Mononuclear cell (primary cell): ENCODE results near the gene PLA2G4E. TPM values are rescaled to one million over a fixed set of nuclear protein-coding genes. Genes with fewer than 3 reads are reported as not detected.

ENCODE experiments used
- H3K27me3 ChIP-seq: 2 replicates; pipeline ENCODE4 v1.6.0; 2011; ENCODE audit warnings: low read length, control low read depth; ENCODE audit not compliant: insufficient read depth
- H3K4me1 ChIP-seq: 2 replicates; pipeline ENCODE4 v1.5.1; 2011; ENCODE audit warnings: mild to moderate bottlenecking, low read length, control low read depth; ENCODE audit not compliant: insufficient read depth
- H3K4me3 ChIP-seq: 2 replicates; pipeline ENCODE4 v1.5.1; 2011; ENCODE audit warnings: mild to moderate bottlenecking, low read length, moderate library complexity
- H3K9me3 ChIP-seq: 2 replicates; pipeline ENCODE4 v1.5.1; 2011; ENCODE audit warnings: low read depth, mild to moderate bottlenecking, control low read depth, low read length
- total RNA-seq: library from RNA; depleted of rRNA; stranded (reverse); fragments of >200 nt; gene quantifications from one replicate; pipeline ENCODE4 v1.2.3, GENCODE V29; 2012

PLA2G4E gene
- total RNA-seq, 1 donor, result not detected

DNA sequence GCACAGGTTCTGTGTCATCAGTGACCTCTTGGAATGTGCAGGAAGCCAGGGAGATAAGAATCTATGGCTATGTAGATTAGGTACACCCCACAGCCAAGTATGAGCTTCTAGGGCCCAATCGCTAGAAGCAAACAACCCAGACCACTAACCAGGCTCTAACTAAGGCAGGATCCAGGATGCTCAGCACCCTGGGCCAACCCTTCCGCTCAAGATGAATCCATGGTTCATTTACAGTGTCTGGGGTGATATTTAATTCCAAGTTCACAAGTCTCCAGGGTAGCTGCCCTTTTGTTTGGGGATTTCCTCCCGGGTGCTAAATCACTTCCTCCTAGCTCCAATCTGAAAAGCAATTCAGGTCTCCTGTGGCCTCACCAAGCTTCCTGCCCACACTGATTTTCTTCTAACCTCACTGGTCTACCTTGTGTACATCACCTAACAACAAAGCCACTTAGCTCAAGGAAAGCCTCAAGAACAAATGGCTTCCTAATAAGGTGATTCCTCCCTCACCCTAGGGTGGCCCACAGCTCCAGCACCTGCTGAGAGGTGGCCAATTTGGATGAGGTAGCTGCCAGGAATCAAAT lies 50.9 kb downstream of the PLA2G4E start:
- no peaks in the 10 kb centered on the region for H3K27me3 ChIP-seq
- H3K4me3 ChIP-seq, result no peak overlapping the region
- H3K9me3 ChIP-seq, result no peaks in the 10 kb centered on the region
- H3K4me1 ChIP-seq, result peaks cover 65% of the 10 kb centered on the region

DNA sequence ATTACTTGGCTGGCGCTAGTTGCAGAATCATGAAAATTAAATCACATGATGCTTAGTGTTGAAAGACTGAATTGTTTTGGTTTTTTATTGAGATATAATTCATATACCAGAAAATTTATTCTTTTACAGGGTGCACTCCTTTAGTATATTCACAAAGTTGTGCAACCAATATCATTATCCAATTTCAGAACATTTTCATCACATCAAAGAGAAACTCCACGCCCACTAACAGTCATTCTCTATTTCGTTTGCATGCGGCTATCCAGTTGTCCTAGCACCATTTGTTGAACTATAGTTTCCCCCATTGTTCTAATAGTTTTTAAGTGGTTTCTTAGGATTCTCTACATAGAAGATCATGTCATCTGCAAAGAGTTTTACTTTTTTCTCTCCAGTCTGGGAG lies 52.1 kb downstream of the PLA2G4E start:
- H3K4me1 ChIP-seq, result peaks cover 65% of the 10 kb centered on the region
- no peak overlapping the region for H3K4me3 ChIP-seq
- no peaks in the 10 kb centered on the region for H3K27me3 ChIP-seq
- H3K9me3 ChIP-seq, result no peaks in the 10 kb centered on the region

DNA sequence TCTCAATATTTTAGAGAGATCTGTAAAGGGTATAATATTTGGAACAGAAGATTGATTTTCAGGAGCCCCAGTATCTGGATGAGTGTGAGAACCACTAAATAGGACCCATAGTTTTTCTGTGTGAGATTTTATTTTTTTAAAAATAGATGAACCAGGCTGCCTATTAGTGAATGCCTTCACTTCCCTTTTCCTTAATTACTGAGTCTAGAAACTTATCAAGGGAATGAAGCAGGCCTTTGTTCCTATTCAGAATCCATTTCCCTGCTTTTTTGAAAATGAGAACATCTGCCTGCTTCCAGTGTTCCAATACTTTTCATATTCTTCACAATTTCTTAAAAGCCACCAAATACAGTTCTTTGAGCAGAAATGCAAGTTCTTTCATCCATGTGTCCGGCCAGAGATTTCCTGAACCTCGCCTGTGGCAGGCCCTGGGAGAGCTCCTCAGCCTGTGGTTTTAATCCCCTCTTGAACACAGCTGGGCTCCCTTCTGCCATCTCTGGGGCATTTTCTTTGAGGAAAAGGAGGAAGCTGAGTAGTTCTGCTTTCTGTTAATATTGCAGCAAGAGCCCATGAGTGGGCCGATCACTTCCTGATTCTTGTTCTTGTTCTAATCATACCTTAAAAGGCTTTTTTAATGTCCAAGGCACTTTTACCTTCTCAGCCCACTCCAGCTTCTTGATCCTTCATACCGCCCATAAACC lies 53.2 kb downstream of the PLA2G4E start:
- H3K9me3 ChIP-seq, result no peaks in the 10 kb centered on the region
- H3K4me3 ChIP-seq, result no peak overlapping the region
- H3K27me3 ChIP-seq, result no peaks in the 10 kb centered on the region
- peaks cover 60% of the 10 kb centered on the region for H3K4me1 ChIP-seq

DNA sequence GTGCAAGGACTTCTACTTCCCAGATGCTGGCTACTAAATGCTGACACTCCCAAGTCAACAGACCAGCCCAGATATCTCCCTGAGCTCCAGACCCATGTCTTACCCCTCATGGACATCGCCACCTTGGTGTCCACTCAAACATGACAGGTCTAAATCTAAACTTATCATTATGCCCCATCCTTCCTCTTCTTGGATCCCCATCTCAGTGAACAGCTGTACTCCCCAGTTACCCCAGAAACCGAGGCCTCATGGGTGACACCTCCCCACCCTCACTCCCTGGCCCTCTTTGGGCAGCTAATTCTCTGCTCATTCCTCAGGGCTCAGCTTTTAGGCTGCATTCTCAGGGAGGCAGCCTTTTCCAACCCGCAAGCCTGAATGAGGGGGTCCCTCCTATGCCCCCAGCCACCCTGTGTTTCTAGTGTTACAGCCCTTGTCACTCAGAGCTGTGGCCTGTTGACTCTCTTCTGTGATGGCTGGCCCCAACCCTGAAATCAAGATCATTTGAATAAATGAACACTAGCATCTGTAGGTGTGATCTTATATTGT lies 53.8 kb downstream of the PLA2G4E start:
- no peaks in the 10 kb centered on the region for H3K27me3 ChIP-seq
- peaks cover 60% of the 10 kb centered on the region for H3K4me1 ChIP-seq
- no peak overlapping the region for H3K4me3 ChIP-seq
- H3K9me3 ChIP-seq, result no peaks in the 10 kb centered on the region

DNA sequence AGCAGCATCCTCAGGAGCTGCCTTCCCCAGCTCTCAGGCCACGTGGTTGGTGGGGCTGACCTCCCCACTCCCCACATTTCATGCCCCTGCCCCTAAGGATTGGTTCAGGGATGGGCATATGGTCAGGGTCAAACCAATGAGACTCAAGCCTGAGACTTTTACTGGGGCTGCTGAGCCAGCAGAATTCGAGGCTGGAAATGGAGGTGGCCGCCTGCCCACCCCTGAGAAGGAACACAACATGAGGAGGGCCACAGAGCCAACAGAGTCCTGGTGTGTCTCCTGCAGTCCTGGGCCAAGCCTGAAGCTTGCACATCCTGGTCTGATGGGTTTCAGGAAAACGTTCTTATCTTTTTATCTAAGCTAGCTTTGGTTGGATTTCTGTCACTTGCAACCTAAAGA lies 54.4 kb downstream of the PLA2G4E start:
- Histone ChIP-seq H3K27me3 (no peaks in the 10 kb centered on the region), H3K4me3 (no peak overlapping the region)

DNA sequence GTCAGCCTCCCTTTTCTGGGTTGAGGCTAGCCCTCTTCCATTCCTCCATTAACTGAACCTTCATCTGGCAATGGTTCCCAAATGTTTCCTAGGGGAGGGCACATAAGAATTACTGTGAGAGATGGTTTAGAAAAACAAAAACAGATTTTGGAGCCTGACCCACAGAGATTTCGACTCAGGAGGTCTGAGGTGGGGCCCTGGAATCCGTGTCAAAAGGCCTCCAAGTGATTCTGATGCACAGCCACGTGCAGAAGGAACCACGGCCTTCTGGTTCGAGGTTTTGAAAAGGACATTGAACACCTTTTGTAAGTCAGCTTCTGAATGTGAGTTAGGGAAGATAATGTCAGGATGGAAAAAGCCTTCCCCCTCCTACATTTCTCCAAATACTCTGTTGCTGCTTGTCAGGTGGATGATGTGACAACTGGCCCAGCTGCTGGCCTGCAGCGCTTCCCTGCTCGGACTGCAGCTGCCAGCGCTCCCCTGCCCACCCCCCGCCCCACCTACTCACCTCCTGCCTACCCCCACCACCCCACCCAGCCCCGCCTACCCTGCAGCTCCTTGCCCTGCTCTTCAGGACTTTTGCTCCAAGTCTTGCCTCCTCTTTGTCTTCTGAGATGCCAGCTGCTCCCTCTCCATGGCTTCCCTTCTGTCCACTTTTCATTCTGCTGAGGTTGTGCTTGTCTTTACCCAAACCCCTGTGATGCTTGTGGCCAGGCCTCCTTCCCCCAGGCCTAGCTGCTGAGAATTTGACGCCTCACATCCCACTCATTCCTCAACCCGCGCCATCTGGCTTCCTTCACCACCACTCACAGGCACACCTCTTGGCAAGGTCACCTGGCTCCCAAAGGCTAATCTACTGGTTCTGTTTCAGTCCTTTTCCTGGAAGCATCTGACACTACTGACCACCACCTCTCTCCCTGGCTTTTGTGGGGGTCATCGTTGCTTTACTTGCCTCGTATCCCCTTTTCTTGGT lies 55.1 kb downstream of the PLA2G4E start:
- H3K9me3 ChIP-seq, result no peaks in the 10 kb centered on the region
- peaks cover 49% of the 10 kb centered on the region for H3K4me1 ChIP-seq
- H3K4me3 ChIP-seq, result no peak overlapping the region
- H3K27me3 ChIP-seq, result no peaks in the 10 kb centered on the region

More for the DNA sequence above, 54.4 kb downstream of the PLA2G4E start:
- Histone ChIP-seq H3K9me3 (no peaks in the 10 kb centered on the region), H3K4me1 (peaks cover 56% of the 10 kb centered on the region)

DNA sequence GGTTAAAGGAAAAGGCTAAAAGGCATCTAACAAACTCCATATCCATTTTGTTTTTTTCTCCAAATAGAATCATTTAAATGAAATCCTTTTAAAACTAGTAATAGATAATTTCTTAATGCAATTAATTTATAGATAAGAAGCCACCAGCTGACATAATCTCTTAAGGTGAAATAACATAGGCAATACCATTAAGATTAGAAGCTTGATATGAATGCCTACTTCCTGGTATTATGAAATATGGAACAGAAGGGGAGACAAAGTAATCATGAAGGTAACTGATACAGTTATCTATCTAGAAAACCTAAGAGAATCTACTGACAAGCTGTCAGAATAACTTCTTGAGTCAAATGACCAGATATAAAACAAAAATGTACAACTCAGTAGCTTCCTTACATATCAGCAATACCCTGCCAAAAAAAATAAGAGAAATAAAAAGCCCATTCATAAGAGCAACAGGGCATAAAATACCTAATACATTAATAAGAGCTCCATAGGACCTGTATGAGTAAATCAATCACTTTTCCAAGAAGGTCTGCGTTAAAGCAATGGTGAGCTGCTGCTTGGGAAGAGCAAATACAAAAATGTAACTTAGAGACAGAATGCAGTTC lies 59.1 kb downstream of the PLA2G4E start:
- Histone ChIP-seq H3K4me1 (peaks cover 9% of the 10 kb centered on the region), H3K9me3 (no peaks in the 10 kb centered on the region), H3K27me3 (no peaks in the 10 kb centered on the region), H3K4me3 (no peak overlapping the region)

- no peaks in the 10 kb centered on the region for H3K9me3 ChIP-seq
- H3K4me3 ChIP-seq, result no peak overlapping the region
- H3K27me3 ChIP-seq, result no peaks in the 10 kb centered on the region
- H3K4me1 ChIP-seq, result peaks cover 2% of the 10 kb centered on the region
Observed at GRCh38 chr15:41961001-41961518, 59.8 kb downstream of the PLA2G4E start.

- Histone ChIP-seq H3K4me3 (no peak overlapping the region), H3K9me3 (no peaks in the 10 kb centered on the region), H3K27me3 (no peaks in the 10 kb centered on the region), H3K4me1 (no peaks in the 10 kb centered on the region)
Observed at GRCh38 chr15:41958002-41958420, 62.8 kb downstream of the PLA2G4E start.

DNA sequence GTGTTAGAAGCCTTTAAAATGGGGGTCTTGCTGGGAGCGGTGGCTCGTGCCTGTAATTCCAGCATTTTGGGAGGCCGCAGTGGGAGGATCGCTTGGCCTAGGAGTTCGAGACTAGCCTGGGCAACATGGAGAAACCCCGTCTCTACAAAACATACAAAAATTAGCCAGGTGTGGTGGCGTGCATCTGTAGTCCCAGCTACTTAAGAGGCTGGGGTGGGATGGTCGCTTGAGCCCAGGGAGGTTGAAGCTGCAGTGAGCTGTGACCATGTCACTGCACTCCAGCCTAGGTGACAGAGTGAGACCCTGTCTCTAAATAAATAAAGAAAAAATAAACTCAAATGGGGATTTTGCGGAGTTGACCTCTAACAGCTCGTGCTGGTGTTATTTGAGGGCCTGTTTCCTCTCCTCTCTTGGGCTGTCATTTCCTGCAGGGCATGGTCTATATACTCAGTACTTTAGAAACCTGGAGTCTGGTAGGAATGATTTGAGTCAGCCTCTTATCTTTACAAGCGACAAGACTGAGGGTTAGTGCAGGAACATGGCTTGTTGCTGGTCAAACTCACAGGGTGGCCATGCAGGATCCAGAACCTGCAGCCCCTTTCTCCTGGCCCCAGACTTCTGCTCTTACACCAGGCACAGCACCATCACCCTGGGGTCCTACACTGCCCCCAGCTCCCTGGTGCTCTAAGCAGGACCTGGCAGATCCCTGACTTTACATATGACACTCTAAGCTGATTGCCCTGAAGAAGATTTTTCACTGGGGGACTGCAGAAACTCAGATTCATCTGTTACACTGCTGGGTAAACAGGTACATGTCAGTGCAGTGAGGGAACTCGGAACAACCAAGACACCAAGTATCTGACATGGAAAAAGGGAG lies 63.6 kb downstream of the PLA2G4E start:
- Histone ChIP-seq H3K9me3 (no peaks in the 10 kb centered on the region), H3K27me3 (no peaks in the 10 kb centered on the region), H3K4me3 (no peak overlapping the region), H3K4me1 (no peaks in the 10 kb centered on the region)

- H3K9me3 ChIP-seq, result no peaks in the 10 kb centered on the region
- H3K4me3 ChIP-seq, result no peak overlapping the region
- H3K27me3 ChIP-seq, result no peaks in the 10 kb centered on the region
- H3K4me1 ChIP-seq, result no peaks in the 10 kb centered on the region
Observed at GRCh38 chr15:41955807-41956525, 64.9 kb downstream of the PLA2G4E start.

GRCh38 chr15:41955100-41955499 lies 65.7 kb downstream of the PLA2G4E start:
- H3K9me3 ChIP-seq, result no peaks in the 10 kb centered on the region
- no peak overlapping the region for H3K4me3 ChIP-seq

GRCh38 chr15:41954036-41954435 lies 66.8 kb downstream of the PLA2G4E start:
- H3K4me3 ChIP-seq, result no peak overlapping the region
- peaks cover 7% of the 10 kb centered on the region for H3K4me1 ChIP-seq
- no peaks in the 10 kb centered on the region for H3K27me3 ChIP-seq
- no peaks in the 10 kb centered on the region for H3K9me3 ChIP-seq

More at GRCh38 chr15:41955100-41955499, 65.7 kb downstream of the PLA2G4E start:
- Histone ChIP-seq H3K4me1 (no peaks in the 10 kb centered on the region), H3K27me3 (no peaks in the 10 kb centered on the region)
